ENCODE results near the gene SLC9A1. TPM values are rescaled to one million over a fixed set of nuclear protein-coding genes. Genes with fewer than 3 reads are reported as not detected.

The SLC9A1 gene
- total and polyA plus RNA-seq, 10 donors: 6.0 to 40.4 (median 27.6) TPM

DNA sequence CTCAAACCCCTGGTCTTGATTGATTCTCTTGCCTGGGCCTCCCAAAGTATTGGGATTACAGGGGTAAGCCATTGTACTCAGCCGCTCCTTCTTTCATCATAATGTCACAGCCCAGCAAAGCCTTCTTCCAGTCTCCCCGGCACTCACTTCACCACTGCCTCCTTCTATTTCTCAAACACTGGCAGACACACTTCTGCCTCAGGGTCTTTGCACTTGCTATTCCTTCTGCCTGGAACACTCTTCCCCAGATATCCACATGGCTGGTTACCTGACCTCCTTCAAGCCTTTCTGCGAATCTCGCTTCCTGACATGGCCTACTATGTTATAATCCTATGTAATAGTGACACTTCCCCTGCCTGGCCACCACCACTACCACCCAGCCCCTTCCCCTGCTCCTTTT lies 7.2 kb upstream of the SLC9A1 start:
- Histone ChIP-seq H3K4me1 (peaks cover 6 to 27% (median 20%) of the 10 kb centered on the region in 6 donors), H3K9me3 (no peaks in the 10 kb centered on the region), H3K27ac (peak overlapping the region in 7 of 8 donors; percentile 37 to 87 (median 81)), H3K4me3 (no peak overlapping the region), H3K27me3 (replicated peaks in 1 of 7) (no peaks in the 10 kb centered on the region), H3K36me3 (no peaks in the 10 kb centered on the region)
- intact Hi-C loops (cut with DNase I; ENCODE audit: low total_unique reads): no loop called here
- no peak for DNase-seq
- WGBS, 5 donors: 85 to 96% (median 94%) methylated on average over 4 of the region's 4 CpGs
- TF ChIP-seq CTCF (IDR thresholded peaks at IDR 0.05 in 8 of 11, conservative IDR thresholded peaks at IDR 0.05 in 3 of 11) (no peak), POLR2AphosphoS5 (IDR thresholded peaks at IDR 0.05) (no peak), POLR2A (IDR thresholded peaks at IDR 0.05) (no peak)

DNA sequence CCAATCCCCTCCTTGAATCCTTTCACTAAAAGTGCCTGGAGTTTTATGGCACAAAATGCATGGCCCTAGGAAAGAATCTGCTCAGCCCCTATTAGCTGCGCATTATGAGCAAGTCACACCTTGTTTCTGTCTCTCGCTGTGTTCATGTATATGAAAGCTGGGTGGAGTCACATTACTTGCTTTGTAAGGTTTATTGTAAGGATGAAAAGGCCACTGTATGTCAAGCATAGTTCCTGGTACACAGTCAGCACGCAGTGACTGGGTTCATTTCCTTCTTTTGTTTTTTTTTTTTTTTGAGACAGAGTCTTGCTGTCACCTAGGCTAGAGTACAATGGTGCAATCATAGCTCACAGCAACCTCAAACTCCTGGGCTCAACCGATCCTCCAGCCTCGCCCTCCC lies 6.7 kb upstream of the SLC9A1 start:
- Histone ChIP-seq H3K4me1 (peaks cover 6 to 27% (median 20%) of the 10 kb centered on the region in 6 donors), H3K4me3 (peak overlapping the region in 1 of 8 donors; percentile 15), H3K27ac (peak overlapping the region in 7 of 8 donors; percentile 37 to 87 (median 81)), H3K27me3 (replicated peaks in 1 of 7) (no peaks in the 10 kb centered on the region), H3K36me3 (no peaks in the 10 kb centered on the region), H3K9me3 (no peaks in the 10 kb centered on the region)
- intact Hi-C loops (cut with DNase I; ENCODE audit: low total_unique reads): no loop called here
- 44 to 47% (median 46%) methylated on average over 5 of the region's 5 CpGs for WGBS, 5 donors
- TF ChIP-seq POLR2AphosphoS5 (IDR thresholded peaks at IDR 0.05) (peak in 1 of 3 donors; percentile 56), CTCF (IDR thresholded peaks at IDR 0.05 in 8 of 11, conservative IDR thresholded peaks at IDR 0.05 in 3 of 11) (no peak)
- DNase-seq: no peak

- Histone ChIP-seq H3K27me3 (replicated peaks in 1 of 7) (no peaks in the 10 kb centered on the region), H3K4me3 (no peak overlapping the region), H3K27ac (peak overlapping the region in 5 of 8 donors; percentile 9 to 55 (median 39)), H3K9me3 (no peaks in the 10 kb centered on the region), H3K4me1 (peaks cover 33 to 59% (median 49%) of the 10 kb centered on the region in 6 donors), H3K36me3 (no peaks in the 10 kb centered on the region)
- DNase-seq: no peak
- 68 to 89% (median 79%) methylated on average over 3 of the region's 3 CpGs for WGBS, 5 donors
- TF ChIP-seq CTCF (IDR thresholded peaks at IDR 0.05 in 8 of 11, conservative IDR thresholded peaks at IDR 0.05 in 3 of 11) (no peak), POLR2A (IDR thresholded peaks at IDR 0.05) (no peak), POLR2AphosphoS5 (IDR thresholded peaks at IDR 0.05) (no peak)
- intact Hi-C loops (cut with DNase I; ENCODE audit: low total_unique reads): loop anchor here (10.0 kb wide), 1 partner anchor 52 kb away; no protein-coding TSS in a partner anchor
These were observed 2.3 kb upstream of the SLC9A1 start for GRCh38 chr1:27157194-27157593.

- TF ChIP-seq POLR2A (IDR thresholded peaks at IDR 0.05): no peak
- Histone ChIP-seq H3K36me3 (peaks cover 0 to under 1% (median 0%) of the 10 kb centered on the region in 6 donors), H3K27ac (peak overlapping the region; percentile 84 to 97 (median 92)), H3K9me3 (no peaks in the 10 kb centered on the region), H3K27me3 (replicated peaks in 1 of 7) (no peaks in the 10 kb centered on the region), H3K4me3 (peak overlapping the region; percentile 42 to 86 (median 62)), H3K4me1 (peaks cover 32 to 63% (median 56%) of the 10 kb centered on the region in 6 donors)
- DNase-seq: no peak
- 6 to 11% (median 10%) methylated on average over 19 to 20 of the region's 20 CpGs for WGBS, 5 donors
- intact Hi-C loops (cut with DNase I; ENCODE audit: low total_unique reads): loop anchor here (10.0 kb wide), 1 partner anchor 50 kb away; no protein-coding TSS in a partner anchor
These were observed 395 bp downstream of the SLC9A1 start for GRCh38 chr1:27154469-27154990.

Data from spleen (tissue), 11 donors.